IMR-90 (cell line): ENCODE data around the gene HAVCR1. TPM values are rescaled to one million over a fixed set of nuclear protein-coding genes. Genes with fewer than 3 reads are reported as not detected.

Experiments
- ATAC-seq: fragments of 200-7000 bp; cut with Tn5 transposase; 2 replicates; pipeline ENCODE4 v1.9.1; 2020; ENCODE audit warnings: low read depth, mild to moderate bottlenecking, moderate library complexity
- Bru-seq: library from RNA; stranded (reverse); fragments of 400-500 nt; gene quantifications from one replicate; lab custom pipeline; 2021; lab: Mats Ljungman, UMichigan
- BruChase-seq, 2 experiments: library from RNA; stranded (reverse); fragments of 400-500 nt; gene quantifications; one replicate each; lab custom pipeline; 2021; lab: Mats Ljungman, UMichigan
- BruUV-seq: library from RNA; stranded (reverse); fragments of 400-500 nt; replicated peaks from 2 replicates; lab custom pipeline; 2021; lab: Mats Ljungman, UMichigan
- CTCF ChIA-PET: fragments of 300-600 bp; formaldehyde crosslinking; extraction: SDS; loops from one replicate; lab custom pipeline; 2021; ENCODE audit warnings: antibody characterized with exemption; lab: Yijun Ruan, JAX
- POLR2A ChIA-PET: fragments of 300-600 bp; sonication (Branson Sonifier 250); formaldehyde crosslinking; loops from one replicate; lab custom pipeline; 2022; ENCODE audit warnings: antibody characterized with exemption; ENCODE audit not compliant: unreplicated experiment; lab: Charles Lee
- DNase-seq: peaks from one replicate; pipeline ENCODE4 v3.0.0; 2013
- H2AFZ ChIP-seq: replicated peaks from 2 replicates; pipeline ENCODE3; 2013; ENCODE audit warnings: low read length, mild to moderate bottlenecking; ENCODE audit not compliant: poor library complexity
- H2AK5ac ChIP-seq: 2 replicates; pipeline ENCODE4 v1.6.1; 2013; ENCODE audit warnings: low read depth, low read length, inconsistent platforms
- H2AK9ac ChIP-seq: replicated peaks from 2 replicates; pipeline ENCODE3; 2013; ENCODE audit warnings: mild to moderate bottlenecking, low read depth, low read length, moderate library complexity; ENCODE audit not compliant: poor library complexity
- H2BK120ac ChIP-seq: 2 replicates; pipeline ENCODE4 v1.6.1; 2013; ENCODE audit warnings: low read depth, low read length, inconsistent platforms
- H2BK15ac ChIP-seq: 3 replicates; pipeline ENCODE4 v1.6.1; 2013; ENCODE audit warnings: low read depth, low read length, inconsistent platforms
- H2BK20ac ChIP-seq: 2 replicates; pipeline ENCODE4 v1.6.1; 2013; ENCODE audit warnings: low read depth, mild to moderate bottlenecking, inconsistent platforms, low read length, moderate library complexity
- H2BK5ac ChIP-seq: 2 replicates; pipeline ENCODE4 v1.6.1; 2013; ENCODE audit warnings: mild to moderate bottlenecking, low read depth, low read length, inconsistent platforms; ENCODE audit not compliant: poor library complexity, severe bottlenecking
- H3K14ac ChIP-seq: replicated peaks from 2 replicates; pipeline ENCODE4 v1.6.1; 2013; ENCODE audit warnings: low read depth, low read length, inconsistent platforms
- H3K18ac ChIP-seq: 2 replicates; pipeline ENCODE4 v1.6.1; 2013; ENCODE audit warnings: low read depth, low read length, control low read depth
- H3K23ac ChIP-seq: 2 replicates; pipeline ENCODE4 v1.6.1; 2013; ENCODE audit warnings: low read depth, low read length, inconsistent platforms
- H3K27ac ChIP-seq: 2 replicates; pipeline ENCODE4 v1.5.1; 2013; ENCODE audit warnings: mild to moderate bottlenecking, control low read depth, low read length; ENCODE audit not compliant: insufficient read depth
- H3K27me3 ChIP-seq: 2 replicates; pipeline ENCODE4 v1.6.1; 2013; ENCODE audit warnings: low read length; ENCODE audit not compliant: control insufficient read depth, insufficient read depth
- H3K36me3 ChIP-seq: 2 replicates; pipeline ENCODE4 v1.6.1; 2013; ENCODE audit warnings: low read length, mixed read lengths; ENCODE audit not compliant: control insufficient read depth, insufficient read depth
- H3K4ac ChIP-seq: 2 replicates; pipeline ENCODE4 v1.6.1; 2013; ENCODE audit warnings: low read depth, low read length, inconsistent platforms
- H3K4me1 ChIP-seq: 2 replicates; pipeline ENCODE4 v1.6.1; 2013; ENCODE audit warnings: low read length, mixed read lengths; ENCODE audit not compliant: control insufficient read depth, insufficient read depth
- H3K4me2 ChIP-seq: 2 replicates; pipeline ENCODE4 v1.6.1; 2013; ENCODE audit warnings: low read depth, mild to moderate bottlenecking, control low read depth, low read length, moderate library complexity
- H3K4me3 ChIP-seq: 2 replicates; pipeline ENCODE4 v1.5.1; 2013; ENCODE audit warnings: low read depth, mild to moderate bottlenecking, control low read depth, low read length, moderate library complexity; ENCODE audit not compliant: insufficient read depth
- H3K56ac ChIP-seq: 2 replicates; pipeline ENCODE4 v1.6.1; 2013; ENCODE audit warnings: low read length, inconsistent platforms; ENCODE audit not compliant: insufficient read depth; ENCODE audit errors: extremely low read depth
- H3K79me1 ChIP-seq, 2 experiments: 2 replicates each; pipeline ENCODE4 v1.6.1; 2013; ENCODE audit warnings: low read length in 2 of 2, inconsistent platforms in 1 of 2, low read depth in 1 of 2
- H3K9ac ChIP-seq: 2 replicates; pipeline ENCODE4 v1.6.1; 2013; ENCODE audit warnings: low read depth, low read length, control low read depth
- H3K9me1 ChIP-seq: 2 replicates; pipeline ENCODE4 v1.6.1; 2013; ENCODE audit warnings: low read length, inconsistent platforms; ENCODE audit not compliant: insufficient read depth
- H3K9me3 ChIP-seq: 2 replicates; pipeline ENCODE4 v1.6.1; 2013; ENCODE audit warnings: low read length; ENCODE audit not compliant: control insufficient read depth, insufficient read depth
- H4K20me1 ChIP-seq: 2 replicates; pipeline ENCODE4 v1.6.1; 2013; ENCODE audit warnings: low read length, inconsistent platforms; ENCODE audit not compliant: insufficient read depth
- H4K5ac ChIP-seq: 2 replicates; pipeline ENCODE4 v1.6.1; 2013; ENCODE audit warnings: mild to moderate bottlenecking, low read depth, low read length, control low read depth
- H4K8ac ChIP-seq, 2 experiments: 2 replicates each; pipeline ENCODE4 v1.6.1; 2013; ENCODE audit warnings: low read depth in 2 of 2, low read length in 2 of 2, control low read depth in 1 of 2, inconsistent platforms in 1 of 2
- H4K91ac ChIP-seq: 2 replicates; pipeline ENCODE4 v1.6.1; 2013; ENCODE audit warnings: low read depth, low read length, inconsistent platforms; ENCODE audit not compliant: insufficient read depth
- BHLHE40 ChIP-seq: fragments of 150-350 bp; IDR thresholded peaks from 2 replicates; pipeline ENCODE4 v1.6.1; 2016; ENCODE audit warnings: mild to moderate bottlenecking, low read depth, low read length
- CEBPB ChIP-seq: IDR thresholded peaks from 2 replicates; pipeline ENCODE4 v1.6.1; 2012; ENCODE audit warnings: low read depth, low read length, improper control_type of control experiment
- CHD1 ChIP-seq: IDR thresholded peaks from 2 replicates; pipeline ENCODE4 v1.6.1; 2012; ENCODE audit warnings: low read depth, low read length, improper control_type of control experiment
- CTCF ChIP-seq: conservative IDR thresholded peaks from 2 replicates; pipeline ENCODE4 v1.5.1; 2012; ENCODE audit warnings: mild to moderate bottlenecking, low read depth, low read length, improper control_type of control experiment
- ELK1 ChIP-seq: fragments of 150-350 bp; IDR thresholded peaks from 2 replicates; pipeline ENCODE4 v1.6.1; 2016; ENCODE audit warnings: low read depth, mild to moderate bottlenecking, low read length, moderate library complexity, borderline replicate concordance
- MAFK ChIP-seq: IDR thresholded peaks from 2 replicates; pipeline ENCODE4 v1.6.1; 2012; ENCODE audit warnings: low read depth, low read length, improper control_type of control experiment
- MAZ ChIP-seq: IDR thresholded peaks from 2 replicates; pipeline ENCODE4 v1.6.1; 2012; ENCODE audit warnings: low read depth, mild to moderate bottlenecking, low read length, improper control_type of control experiment, moderate library complexity, borderline replicate concordance
- MXI1 ChIP-seq: IDR thresholded peaks from 2 replicates; pipeline ENCODE4 v1.6.1; 2012; ENCODE audit warnings: low read depth, mild to moderate bottlenecking, low read length, moderate library complexity, borderline replicate concordance
- POLR2A ChIP-seq: IDR thresholded peaks from 2 replicates; pipeline ENCODE4 v1.6.1; 2012; ENCODE audit warnings: mild to moderate bottlenecking, low read depth, low read length
- RCOR1 ChIP-seq: IDR thresholded peaks from 2 replicates; pipeline ENCODE4 v1.6.1; 2012; ENCODE audit warnings: mild to moderate bottlenecking, low read length, improper control_type of control experiment; ENCODE audit not compliant: insufficient replicate concordance
- SMC3 ChIP-seq: fragments of 150-350 bp; IDR thresholded peaks from 2 replicates; pipeline ENCODE4 v1.6.1; 2016; ENCODE audit warnings: low read depth, mild to moderate bottlenecking, antibody characterized with exemption, low read length, moderate library complexity
- WGBS, 2 experiments: methylation state at CpG; one replicate each; pipeline versions ENCODE4 v1.1.5 to v1.1.7; 2013; ENCODE audit warnings: missing lambda C conversion rate in 2 of 2; ENCODE audit not compliant: insufficient read length in 1 of 2; ENCODE audit errors: extremely low coverage in 2 of 2; 5-methylcytosine and 5-hydroxymethylcytosine counted together
- dilution Hi-C: fragments of 300-500 bp; cut with HindIII; formaldehyde crosslinking; loops from one replicate; pipeline ENCODE4 v1.14.3; 2018; ENCODE audit warnings: low sequenced_read_pairs; ENCODE audit not compliant: unreplicated experiment
- in situ Hi-C: fragments of 300-500 bp; cut with MboI; formaldehyde crosslinking; loops from 3 replicates; pipeline ENCODE4 v1.14.3; 2019; ENCODE audit warnings: low sequenced_read_pairs, inconsistent platforms, mixed read lengths
- intact Hi-C: fragments of 100-400 bp; cut with micrococcal nuclease; formaldehyde crosslinking; loops from 2 replicates; pipeline ENCODE4 v1.10.0; 2022
- long read RNA-seq: library from polyadenylated mRNA; unstranded; transcript quantifications from one replicate; pipeline ENCODE4 v2.0.0, GENCODE V29; 2021; ENCODE audit not compliant: unreplicated experiment
- polyA plus RNA-seq, 3 experiments: library from polyadenylated mRNA; depleted of rRNA; stranded (reverse); fragments of >200 nt; gene quantifications; 2 replicates each; pipeline ENCODE4 v1.2.3, GENCODE V29; 2012; ENCODE audit warnings: low replicate concordance in 1 of 3
- total RNA-seq: library from RNA; depleted of rRNA; stranded (reverse); fragments of >200 nt; gene quantifications from 2 replicates; pipeline ENCODE4 v1.2.3, GENCODE V29; 2012; rRNA removed

HAVCR1 gene
- total RNA-seq (not detected in 2 replicates), polyA plus RNA-seq (2012; rRNA removed) (not detected in 2 replicates), Bru-seq, nascent RNA (percentile 10 among the genes with signal in this experiment), BruChase-seq, experiment 1, labeled RNA remaining after a 6-hour chase (percentile 13 among the genes with signal in this experiment), BruChase-seq, experiment 2, labeled RNA remaining after a 2-hour chase (percentile 3 among the genes with signal in this experiment)
- polyA plus RNA-seq (2012; cell fraction: cytosol; rRNA removed): not detected in 2 replicates
- not detected in 2 replicates for polyA plus RNA-seq (2012; cell fraction: nucleus; rRNA removed; ENCODE audit: low replicate concordance)
- long read RNA-seq: 0 reads

GRCh38 chr5:157059093-157059539 is at the start of gene HAVCR1:
HAVCR1 (minus strand) TSS chr5:157059116; CDS start chr5:157057943, 1,173 bp downstream.
- Histone ChIP-seq H3K4me1 (no peaks in the 10 kb centered on the region), H3K4me2 (no peak within 1 kb of the TSS), H2BK5ac (no peak within 1 kb of the TSS), H3K36me3 (no peaks in the 10 kb centered on the region), H3K79me1 (no peaks in the 10 kb centered on the region), H3K23ac (no peak within 1 kb of the TSS), H3K4ac (no peak within 1 kb of the TSS), H2BK20ac (no peak within 1 kb of the TSS), H2AK5ac (no peak within 1 kb of the TSS), H3K9me1 (no peaks in the 10 kb centered on the region), H3K9me3 (0 out of 2 replicates have a peak, but pooled peaks cover 3% of the 10 kb centered on the region), H4K8ac (no peak within 1 kb of the TSS), H4K20me1 (no peaks in the 10 kb centered on the region), H3K9ac (no peak within 1 kb of the TSS), H3K27me3 (no peaks in the 10 kb centered on the region), H3K27ac (no peak within 1 kb of the TSS), H3K56ac (no peak within 1 kb of the TSS), H2BK15ac (no peak within 1 kb of the TSS), H3K4me3 (no peak within 1 kb of the TSS), H2AK9ac (no peak within 1 kb of the TSS), H2BK120ac (no peak within 1 kb of the TSS), H2AFZ (no peak within 1 kb of the TSS), H4K5ac (no peak within 1 kb of the TSS), H4K91ac (no peak within 1 kb of the TSS), H3K14ac (no peak within 1 kb of the TSS), H3K18ac (no peak within 1 kb of the TSS)
- no TSS peak for BruUV-seq
- TF ChIP-seq RCOR1 (no peak), MAFK (no peak), MXI1 (no peak), CHD1 (no peak), SMC3 (no peak), POLR2A (no peak), BHLHE40 (no peak), CTCF (no peak), CEBPB (no peak), MAZ (no peak), ELK1 (no peak)
- WGBS, 2 experiments: no CpG with 5 or more reads among the region's 9 CpGs
- in situ Hi-C loops (no loop called here), intact Hi-C loops (no loop called here), dilution Hi-C loops (no loop called here)
- ATAC-seq (no peak), DNase-seq (no peak)
- ChIA-PET POLR2A (no interaction called here), CTCF (interaction anchor here (0.5 kb wide), 1 partner anchor 67 kb away, joined by 3 read pairs; no protein-coding TSS in a partner anchor)
